ENCODE data around the gene SH2B3.

- TF ChIP-seq EZH2phosphoT487 (IDR thresholded peaks at IDR 0.05; ENCODE audit: insufficient read depth, low read depth) = no peak
- TF ChIP-seq EZH2 (IDR thresholded peaks at IDR 0.05; ENCODE audit: insufficient read depth, poor library complexity, severe bottlenecking) = no peak
These were observed 82.5 kb downstream of the SH2B3 start for GRCh38 chr12:111488271-111488670.

Data from GM23248 (cell line).